DMS79 treated with DMSO at 0.1 percent for 48 hours (cell line): ENCODE results near the gene OSMR.
A peak's percentile ranks its signal among the peaks of the same experiment; 100 is the strongest.

ENCODE experiments used
- DNase-seq: peaks from one replicate; lab custom pipeline; 2025; lab: John Stamatoyannopoulos, UW

The OSMR gene

DNA sequence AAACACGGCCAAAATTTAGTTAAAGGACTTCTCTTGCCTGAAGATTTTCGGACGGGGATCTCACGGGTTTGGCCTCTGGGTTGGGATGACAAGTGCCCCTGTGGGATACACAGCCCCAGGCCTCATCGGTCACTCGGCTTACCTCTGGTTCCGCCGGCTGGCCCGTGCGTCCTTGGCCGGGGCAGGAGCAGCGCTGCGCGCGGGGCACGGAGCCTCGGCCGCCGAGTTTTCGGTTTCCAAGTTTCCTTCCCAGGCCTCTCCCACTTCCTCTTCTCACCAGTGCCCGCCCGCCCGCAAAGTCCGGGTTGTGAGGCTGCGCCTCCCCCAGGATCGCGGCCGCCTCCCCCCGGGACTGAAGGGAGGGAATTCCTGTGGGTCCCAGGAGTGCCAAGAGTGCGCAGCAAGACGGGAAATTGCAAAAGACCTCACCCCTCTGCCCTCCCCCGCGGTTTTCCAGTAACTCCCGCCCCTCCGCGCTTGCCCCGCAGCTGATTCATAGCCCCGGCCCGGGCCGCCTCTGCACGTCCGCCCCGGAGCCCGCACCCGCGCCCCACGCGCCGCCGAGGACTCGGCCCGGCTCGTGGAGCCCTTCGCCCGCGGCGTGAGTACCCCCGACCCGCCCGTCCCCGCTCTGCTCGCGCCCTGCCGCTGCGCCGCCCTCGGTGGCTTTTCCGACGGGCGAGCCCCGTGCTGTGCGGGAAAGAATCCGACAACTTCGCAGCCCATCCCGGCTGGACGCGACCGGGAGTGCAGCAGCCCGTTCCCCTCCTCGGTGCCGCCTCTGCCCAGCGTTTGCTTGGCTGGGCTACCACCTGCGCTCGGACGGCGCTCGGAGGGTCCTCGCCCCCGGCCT is at the start of gene OSMR:
Gene OSMR (plus strand): TSS at position 487 of the 853 bp plus-strand sequence. CDS start 23,033 bp downstream, outside the sequence.
- no peak for DNase-seq

DNA sequence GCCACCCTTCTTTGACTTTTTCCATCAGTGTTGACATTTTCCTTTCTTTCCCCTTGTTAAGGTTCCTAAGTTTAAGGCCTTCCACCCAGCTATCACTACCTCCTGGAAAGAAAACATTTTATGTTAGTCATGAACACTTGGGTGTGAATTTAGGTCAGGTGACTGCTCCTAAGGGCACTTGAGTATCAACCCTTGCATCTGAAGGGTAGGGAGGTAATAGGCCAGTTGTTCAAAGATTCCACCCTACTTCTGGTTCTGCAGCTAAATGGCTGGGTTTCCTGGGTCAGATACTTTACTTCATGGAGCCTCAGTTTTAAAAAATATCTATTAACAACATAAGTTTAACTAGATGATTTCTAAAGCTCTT is 49.1 kb upstream of the OSMR start:
- DNase-seq = peak; percentile 15

DNA sequence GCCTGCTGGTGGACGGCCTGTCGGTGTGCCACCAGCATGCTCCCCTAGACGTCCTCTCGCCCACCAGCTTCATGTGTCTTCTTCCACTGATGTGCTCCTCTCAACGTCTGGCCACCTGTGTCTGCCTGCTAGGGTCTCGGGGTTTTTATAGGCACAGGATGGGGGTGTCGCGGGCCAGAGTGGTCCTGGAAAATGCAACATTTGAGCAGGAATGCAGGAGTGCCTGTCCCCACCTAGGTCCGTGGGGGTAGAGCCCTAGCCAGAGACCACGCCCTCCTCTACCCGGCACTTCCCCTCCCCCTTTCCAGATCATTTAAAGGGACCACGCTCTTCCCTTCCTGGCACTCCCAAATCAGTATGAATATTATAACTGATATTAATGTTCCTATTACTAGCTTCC is 48.0 kb upstream of the OSMR start:
- DNase-seq = no peak

DNA sequence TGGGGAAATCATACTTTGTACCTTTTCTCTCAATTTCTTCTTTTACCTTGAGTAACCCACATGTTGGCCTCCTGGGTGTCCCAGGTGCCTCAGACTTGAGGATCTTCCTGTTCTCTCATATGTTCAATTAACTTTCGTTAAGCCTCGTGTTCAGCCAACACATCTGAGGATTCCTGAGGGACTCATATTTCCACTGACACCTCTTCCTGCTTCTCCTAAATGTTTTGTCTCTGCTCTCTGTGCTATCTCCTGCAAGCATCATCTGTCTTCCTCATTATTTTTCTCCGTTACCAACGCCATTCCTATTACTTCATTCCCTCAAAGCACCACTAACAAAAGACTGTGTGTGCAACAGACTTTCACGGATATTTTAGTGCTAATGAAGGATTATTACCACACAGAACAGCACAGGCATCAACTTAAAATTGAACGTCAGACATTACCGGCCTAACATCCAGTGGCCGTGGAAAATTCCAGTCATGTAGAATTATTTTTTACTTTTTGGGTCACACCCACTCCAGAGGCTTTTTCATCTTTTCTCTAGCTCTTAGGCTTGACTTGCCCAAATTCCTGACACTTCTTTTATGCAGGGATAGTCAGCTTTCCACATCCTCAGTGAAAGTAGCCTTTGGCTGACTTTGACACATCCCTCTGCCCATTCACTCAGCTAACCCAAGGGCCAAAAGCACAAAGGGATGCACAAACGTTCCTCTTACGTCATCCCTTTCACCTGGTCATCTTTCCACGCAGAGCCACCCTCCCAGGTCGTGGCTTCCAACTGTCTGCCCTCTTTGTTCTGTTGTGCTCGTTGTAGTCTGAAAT is 46.0 kb upstream of the OSMR start:
- DNase-seq = no peak

DNA sequence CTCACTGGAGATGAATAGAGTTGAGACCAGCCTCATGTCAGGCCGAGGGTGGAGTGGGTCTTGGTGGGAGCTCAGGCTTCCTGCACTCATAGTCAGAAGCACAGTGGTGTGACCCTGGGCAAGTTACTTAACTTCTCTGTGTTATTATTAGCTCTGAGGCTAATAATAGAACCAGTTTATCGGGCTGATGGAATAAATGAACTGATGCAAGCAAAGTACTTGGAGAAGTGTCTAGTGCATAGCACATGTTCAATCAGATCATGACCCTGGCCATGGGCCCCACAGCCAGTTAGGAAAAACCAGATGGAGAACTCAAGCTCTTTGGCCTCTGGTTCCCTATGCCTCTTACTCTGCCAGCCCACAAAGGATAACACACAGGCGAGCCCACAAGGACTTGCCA is 45.3 kb upstream of the OSMR start:
- DNase-seq = no peak

DNA sequence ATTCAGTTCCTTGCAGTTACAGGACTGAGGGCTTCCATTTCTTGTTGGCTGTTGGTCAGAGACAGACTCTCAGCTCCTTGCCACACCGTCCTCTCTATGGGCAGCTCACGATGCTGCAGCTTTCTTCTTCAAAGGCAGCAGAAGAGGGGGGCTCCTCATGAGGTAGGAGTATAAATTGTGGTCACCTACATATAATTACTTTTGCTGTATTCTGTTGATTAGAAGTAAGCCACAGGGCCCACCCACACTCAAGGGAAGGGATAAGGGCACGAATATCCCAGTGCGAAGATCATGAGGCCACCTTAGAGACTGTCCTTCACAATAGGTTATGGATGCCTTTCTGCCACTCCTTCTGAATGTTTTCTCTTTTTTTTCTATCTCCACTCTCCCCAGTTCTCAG is 43.7 kb upstream of the OSMR start:
- DNase-seq = no peak

DNA sequence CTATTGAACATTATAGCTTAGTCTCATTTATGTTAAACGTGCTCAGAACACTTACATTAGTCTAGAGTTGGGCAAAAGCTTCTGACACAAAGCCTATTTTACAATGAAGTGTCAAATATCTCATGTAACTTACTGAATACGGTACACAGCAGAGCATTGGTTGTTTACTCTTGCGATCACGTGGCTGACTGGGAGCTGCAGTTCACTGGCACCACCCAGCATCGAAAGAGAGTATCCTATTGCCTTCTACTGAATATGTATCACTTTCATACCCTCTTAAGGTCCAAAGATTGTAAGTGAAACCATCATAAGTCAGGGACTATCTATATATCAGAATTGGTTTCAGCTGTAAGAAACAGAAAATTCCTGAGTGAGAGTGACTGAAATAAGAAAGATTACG is 42.6 kb upstream of the OSMR start:
- DNase-seq = no peak

DNA sequence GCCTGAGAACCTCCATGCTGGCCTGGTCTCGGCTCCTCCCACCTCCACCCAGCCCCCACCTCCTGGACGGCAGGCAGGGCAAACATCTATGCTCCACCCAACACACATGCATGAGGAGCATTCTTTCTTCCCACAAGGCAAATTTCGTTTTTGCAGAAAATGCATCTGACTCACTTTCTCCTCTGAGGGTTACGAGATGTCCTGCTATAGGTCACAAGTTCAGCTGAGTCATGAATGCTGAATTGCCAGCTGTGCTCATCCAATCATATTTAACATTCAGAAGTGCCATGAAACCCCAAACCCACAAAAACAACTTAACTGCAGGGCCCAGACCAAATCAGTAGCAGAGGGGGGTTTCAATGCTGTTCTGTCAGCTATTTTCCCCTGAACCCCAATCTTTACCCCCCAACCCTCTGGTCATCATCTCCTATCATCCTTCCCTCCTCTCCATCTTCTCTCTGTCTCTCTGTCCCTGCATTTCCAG is 39.0 kb upstream of the OSMR start:
- no peak for DNase-seq

DNA sequence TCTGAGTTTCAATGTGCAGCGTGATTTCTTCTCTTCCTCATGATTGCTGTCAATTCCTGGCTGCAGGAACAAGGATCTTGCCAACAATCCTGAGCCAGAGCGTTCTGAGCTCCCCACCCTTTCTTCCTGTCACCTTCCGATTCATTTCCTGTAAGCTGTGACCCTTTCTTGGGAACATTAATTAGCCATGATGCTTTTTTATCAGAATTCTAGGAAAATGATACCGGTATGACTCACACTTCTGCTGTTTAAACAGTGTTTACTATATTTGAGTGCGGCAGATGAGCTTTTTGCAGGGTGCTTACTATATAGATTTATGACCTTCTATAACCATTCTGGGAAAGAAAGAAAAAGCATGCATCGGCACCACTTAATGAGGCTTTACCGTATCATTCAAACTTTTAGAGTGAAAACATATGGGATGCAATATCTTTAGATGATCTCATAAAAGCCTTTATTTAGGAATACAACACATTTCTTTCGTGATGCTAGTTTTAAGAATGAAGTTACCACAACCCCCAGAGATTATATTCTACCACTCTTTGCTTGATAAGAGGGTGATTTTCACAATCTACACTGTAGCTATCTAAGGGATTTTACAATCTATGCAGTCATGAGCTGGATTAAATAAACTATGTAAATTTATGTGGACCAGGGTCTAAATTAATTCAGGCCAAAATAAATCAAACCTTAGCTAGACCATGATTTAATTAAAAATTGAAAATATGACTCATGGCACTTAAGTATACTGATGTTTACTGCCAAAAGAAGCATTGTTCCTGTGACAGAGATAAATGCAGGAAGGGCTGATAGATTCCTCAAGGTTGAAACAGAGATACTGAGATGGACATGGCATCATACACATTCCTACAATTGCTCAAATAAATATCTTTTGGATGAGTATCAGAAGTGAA is 38.0 kb upstream of the OSMR start:
- no peak for DNase-seq

DNA sequence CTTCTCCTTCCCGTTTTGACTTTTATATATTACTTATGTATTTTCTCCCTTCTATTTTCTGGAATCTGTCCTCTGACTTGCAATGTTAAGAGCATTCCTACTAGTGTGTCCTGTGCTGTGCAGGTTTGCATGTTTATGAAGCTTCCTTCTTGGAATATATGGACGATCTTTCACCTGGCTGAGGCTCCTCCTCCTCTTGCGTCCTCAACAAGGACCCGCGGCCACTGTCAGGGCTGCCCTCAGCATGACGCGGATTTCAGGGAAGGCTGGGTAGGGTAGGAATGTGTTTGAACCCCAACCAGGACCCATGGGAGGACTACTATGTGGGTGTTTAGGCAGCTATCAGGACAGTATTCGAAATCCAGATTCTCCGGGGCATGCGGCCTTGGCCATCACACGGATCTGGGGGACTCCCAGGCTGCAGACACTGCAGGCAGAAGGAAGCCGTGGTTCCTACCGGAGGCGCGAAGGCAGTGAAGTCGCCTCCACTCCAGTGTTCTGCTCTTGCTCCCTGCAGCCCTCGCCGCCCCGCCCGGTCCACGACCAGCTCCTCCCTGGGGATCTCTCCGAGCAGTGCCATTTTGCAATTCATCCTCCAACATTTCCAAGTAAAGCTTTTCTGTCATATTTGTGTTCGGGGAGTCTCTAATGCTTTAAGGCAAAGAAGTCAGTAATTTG is 37.0 kb upstream of the OSMR start:
- no peak for DNase-seq

DNA sequence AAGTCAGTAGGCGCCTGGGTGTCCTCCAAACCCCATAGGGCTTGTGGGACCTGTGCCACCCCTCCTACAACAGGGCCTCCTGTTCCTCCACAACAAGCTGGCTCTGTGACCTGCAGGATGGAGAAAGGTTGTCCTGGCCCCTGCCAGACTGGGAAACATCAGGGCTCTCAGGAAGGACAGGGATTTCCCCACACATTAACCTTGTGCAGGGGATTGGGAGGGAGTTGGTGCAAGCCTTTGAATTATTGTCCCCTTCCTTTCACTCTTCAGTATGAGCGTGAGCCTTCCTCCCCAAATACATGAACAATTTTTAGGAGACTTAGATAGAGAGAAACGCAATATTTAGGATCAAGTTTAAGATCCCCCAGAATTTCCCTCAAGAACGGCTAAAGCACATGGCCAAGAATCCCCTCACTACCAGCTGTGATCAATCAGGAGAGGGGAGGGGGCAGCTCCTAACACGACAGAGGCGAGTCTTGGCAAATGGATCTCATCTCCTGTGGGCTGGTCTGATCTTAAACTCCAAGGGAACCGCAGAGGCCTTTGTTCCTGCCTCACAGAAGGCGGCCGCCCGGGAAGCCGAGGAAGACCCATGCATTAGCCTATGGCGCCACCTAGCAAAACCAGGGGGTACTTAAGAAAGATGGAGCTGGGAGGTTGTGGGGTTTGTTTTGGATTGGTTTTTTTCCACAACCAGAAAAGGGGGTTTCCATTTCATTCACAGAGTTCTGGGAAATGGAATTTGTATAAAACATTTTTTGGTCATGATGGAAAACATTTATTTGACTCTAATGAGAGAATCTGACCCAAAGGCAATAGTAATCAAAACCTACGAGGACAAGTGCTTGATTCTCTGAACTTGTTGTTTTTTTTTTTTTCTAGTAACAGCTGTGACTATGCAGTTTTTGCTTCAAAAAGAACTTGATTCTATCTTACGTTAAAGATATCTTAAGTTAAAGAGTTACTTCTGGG is 36.1 kb upstream of the OSMR start:
- peak; percentile 64 for DNase-seq

DNA sequence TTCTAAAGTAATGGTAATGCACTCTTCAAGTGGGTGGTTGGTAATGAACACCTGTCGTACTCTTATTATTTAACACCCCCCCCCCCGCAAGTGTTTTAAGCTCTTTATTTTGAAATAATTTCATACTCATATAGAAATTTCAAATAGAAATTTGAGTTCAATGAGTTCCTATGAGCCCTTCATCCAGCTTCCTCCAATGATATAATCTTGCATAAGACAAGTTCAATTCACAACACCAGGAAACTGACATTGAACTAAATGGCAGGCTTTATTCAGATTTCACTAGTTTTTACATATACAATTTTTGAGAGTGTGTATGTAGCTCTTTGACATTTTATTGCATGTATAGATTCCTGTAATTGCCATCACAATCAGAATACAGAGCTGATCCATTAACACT is 30.9 kb upstream of the OSMR start:
- no peak for DNase-seq

DNA sequence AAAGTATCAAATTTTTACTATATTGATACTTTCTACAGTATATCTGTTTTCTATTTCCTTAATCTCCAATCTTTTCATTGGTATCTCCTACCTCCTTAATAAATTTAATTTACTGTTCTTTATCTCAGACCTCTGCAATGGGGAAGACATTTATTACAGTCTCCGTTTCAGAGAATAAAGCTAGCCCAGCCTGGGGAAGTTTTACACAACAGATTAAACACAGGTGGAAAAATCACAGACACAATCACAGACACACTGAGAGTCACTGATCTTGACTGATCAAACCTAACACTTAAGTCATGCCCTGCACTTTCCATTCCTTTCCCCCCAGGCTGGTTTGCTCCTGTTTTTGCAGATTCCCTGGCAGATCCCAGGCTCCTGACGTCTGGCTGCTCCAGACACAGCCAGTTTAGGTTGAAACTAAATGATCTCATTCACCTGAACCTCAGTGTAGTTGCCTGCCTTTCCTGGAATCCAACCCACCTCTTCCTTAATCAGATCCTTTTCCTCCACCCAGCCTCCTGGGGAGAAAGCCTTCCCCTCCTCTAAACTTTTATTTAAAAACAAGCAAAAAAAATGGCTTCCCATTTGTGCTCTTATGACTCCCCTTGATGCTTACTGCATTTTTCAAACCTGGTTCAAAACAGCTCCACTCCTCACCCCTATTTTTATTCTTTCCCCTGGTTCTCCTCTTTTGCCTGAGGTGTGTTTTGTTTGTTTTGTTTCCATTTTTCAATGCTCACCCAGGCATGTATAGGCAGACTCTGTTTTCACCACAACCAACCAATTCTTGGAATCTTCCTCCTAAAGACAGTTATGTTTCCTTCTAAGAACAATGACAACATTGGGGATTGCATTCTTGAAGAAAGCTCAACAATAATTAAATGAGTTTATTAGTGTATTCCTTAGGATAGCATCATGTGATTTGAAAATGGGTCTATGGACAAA is 29.5 kb upstream of the OSMR start:
- DNase-seq = no peak

DNA sequence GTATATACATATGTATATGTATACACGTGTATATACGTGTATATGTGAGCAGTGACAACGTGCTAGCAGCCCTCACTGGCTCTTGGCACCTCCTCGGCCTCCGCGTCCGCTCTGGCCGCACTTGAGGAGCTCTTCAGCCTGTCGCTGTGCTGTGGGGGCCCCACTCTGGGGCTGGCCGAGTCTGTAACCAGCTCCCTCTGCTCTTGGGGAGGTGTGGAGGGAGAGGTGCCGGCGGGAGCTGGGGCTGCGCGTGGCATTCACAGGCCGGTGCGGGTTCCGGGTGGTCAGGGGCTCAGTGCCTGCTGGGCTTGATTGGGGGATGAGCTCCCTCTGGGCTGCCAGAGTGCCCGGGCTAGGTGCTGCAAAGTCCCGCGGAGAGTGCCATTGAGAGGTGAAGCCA is 24.1 kb upstream of the OSMR start:
- no peak for DNase-seq

DNA sequence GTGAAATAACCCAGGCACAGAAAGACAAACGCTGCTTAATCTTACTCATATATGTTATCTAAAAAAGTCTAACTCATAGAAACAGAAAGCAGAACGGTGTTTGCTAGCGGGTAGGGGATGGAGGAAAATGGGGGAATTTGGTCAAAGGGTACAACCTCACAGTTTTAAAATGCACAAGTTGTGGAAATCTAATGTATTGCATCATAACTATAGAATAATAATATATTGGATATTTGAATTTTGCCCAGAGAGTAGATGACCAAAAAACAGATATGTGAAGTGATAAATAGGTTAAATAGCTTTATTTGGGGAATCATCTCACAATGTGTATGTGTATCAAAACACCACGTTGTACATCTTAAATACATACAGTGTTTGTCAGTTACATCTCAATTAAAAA is 22.3 kb upstream of the OSMR start:
- no peak for DNase-seq

DNA sequence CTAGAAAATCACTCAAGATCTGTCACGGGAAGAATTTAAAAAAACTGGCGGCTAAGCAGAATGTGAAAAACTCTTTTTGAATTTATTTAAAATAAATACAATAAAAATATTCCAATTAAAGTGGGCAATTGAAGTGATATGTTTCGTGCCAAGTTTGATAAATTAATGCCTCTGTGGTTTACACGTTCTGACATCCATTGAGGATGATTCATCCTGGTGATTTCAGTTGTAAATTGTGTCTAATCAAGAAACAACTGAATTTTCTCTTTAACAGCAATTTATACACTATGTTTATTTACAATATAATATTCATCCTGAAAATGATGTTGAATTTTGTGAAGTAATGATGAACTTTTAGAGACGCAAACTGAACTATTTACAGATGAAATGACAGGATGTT is 21.0 kb upstream of the OSMR start:
- no peak for DNase-seq

DNA sequence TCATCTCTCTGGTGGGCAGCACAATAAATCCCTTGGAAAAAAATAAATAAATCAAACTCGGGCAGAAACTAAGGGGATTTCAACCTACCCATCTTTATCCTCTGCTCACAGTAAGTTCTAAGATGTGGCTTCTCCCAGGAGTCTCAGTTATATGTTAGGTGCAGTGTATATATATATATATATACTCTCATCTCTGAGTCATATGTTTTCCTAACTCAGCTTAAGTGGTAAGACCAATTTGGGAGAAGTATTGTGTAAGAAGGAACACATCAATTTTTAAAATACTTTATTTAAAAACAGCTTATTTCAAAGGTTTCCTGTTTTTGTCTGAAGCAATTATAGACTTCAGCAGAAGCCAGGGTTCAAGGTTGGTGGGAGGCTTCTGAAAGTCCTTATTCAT is 20.3 kb upstream of the OSMR start:
- no peak for DNase-seq

DNA sequence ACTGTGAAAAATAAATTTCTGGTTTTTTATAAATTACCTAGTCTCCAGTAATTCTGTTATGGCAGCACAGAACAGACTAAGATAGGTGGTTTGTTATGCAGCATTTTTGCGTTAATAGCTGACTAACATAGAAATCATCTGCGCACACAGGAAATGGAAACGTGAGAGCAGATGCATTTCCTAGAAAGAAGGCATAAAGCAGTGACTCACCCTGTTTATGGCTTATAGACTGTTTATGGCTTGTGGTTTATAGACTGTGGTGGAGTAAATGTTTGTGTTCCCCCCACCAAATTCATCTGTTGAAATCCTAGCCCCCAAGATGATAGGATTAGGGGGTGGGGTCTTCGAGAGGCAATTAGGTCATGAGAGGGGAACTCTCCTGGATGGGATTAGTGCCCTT is 18.3 kb upstream of the OSMR start:
- no peak for DNase-seq

DNA sequence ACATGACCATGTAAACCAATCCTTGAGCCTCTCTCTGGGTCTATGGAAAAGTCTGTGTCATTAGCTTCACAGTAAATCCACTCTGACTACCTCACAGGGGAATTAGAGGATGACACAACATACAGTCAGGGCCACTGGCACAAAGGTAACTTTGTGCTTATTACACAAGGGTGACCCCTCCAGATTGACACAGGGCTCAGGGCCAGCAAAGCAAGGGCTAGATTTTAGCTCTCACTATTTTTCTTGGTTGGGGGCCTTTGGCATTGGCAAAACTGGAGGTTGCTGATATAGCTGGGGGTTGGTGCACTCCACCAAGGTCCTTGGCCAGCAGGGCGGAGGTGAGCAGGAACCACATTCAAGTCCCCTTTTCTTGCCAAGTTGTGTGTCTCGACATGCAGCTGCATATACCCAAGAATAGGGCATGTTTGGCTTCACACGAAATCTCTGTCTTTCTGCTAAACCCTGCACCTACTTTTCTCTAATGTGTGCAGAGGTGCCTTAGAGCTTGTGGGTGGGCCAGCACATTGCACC is 15.2 kb upstream of the OSMR start:
- DNase-seq = no peak
